Astrocyte (in vitro differentiated cells and primary cell): ENCODE results near the gene ALCAM. TPM values are rescaled to one million over a fixed set of nuclear protein-coding genes. Genes with fewer than 3 reads are reported as not detected.

Source experiments
- DNase-seq: peaks from one replicate; pipeline ENCODE4 v3.0.0-alpha.2; 2010; ENCODE audit warnings: low read depth
- FAIRE-seq: peaks from 2 replicates; lab custom pipeline; 2011; peaks lifted over from hg19 to GRCh38; lab: Jason Lieb, UNC
- H2AFZ ChIP-seq: 2 replicates; pipeline ENCODE4 v1.6.0; 2012; ENCODE audit warnings: low read depth, low read length, inconsistent platforms
- H3K27ac ChIP-seq: 2 replicates; pipeline ENCODE4 v1.5.1; 2011; ENCODE audit warnings: low read depth, low read length, inconsistent platforms
- H3K27me3 ChIP-seq: 2 replicates; pipeline ENCODE4 v1.6.0; 2011; ENCODE audit warnings: low read length, inconsistent platforms; ENCODE audit not compliant: insufficient read depth
- H3K36me3 ChIP-seq: 2 replicates; pipeline ENCODE4 v1.5.1; 2011; ENCODE audit warnings: low read length, inconsistent platforms; ENCODE audit not compliant: insufficient read depth
- H3K4me1 ChIP-seq: 2 replicates; pipeline ENCODE4 v1.5.1; 2011; ENCODE audit warnings: low read length, inconsistent platforms; ENCODE audit not compliant: insufficient read depth
- H3K4me2 ChIP-seq: 2 replicates; pipeline ENCODE4 v1.6.0; 2012; ENCODE audit warnings: low read length, inconsistent platforms
- H3K4me3 ChIP-seq: 2 replicates; pipeline ENCODE4 v1.5.1; 2011; ENCODE audit warnings: low read depth, mild to moderate bottlenecking, low read length, inconsistent platforms; ENCODE audit not compliant: insufficient read depth
- H3K79me2 ChIP-seq: 2 replicates; pipeline ENCODE4 v1.6.0; 2012; ENCODE audit warnings: mild to moderate bottlenecking, low read length, inconsistent platforms; ENCODE audit not compliant: insufficient read depth
- H3K9ac ChIP-seq: 2 replicates; pipeline ENCODE4 v1.6.0; 2012; ENCODE audit warnings: mild to moderate bottlenecking, low read length, inconsistent platforms
- H3K9me3 ChIP-seq: 2 replicates; pipeline ENCODE4 v1.5.1; 2012; ENCODE audit warnings: low read depth, mild to moderate bottlenecking, low read length, inconsistent platforms; ENCODE audit not compliant: insufficient read depth
- H4K20me1 ChIP-seq: 2 replicates; pipeline ENCODE4 v1.6.0; 2012; ENCODE audit warnings: low read length, inconsistent platforms; ENCODE audit not compliant: insufficient read depth
- H3K27ac Mint-ChIP-seq: one replicate; pipeline ENCODE4 v1.8.0; 2021; ENCODE audit warnings: mild to moderate bottlenecking, mixed read lengths; ENCODE audit not compliant: unreplicated experiment
- H3K27me3 Mint-ChIP-seq: one replicate; pipeline ENCODE4 v1.8.0; 2021; ENCODE audit warnings: low read depth, mixed read lengths; ENCODE audit not compliant: unreplicated experiment
- H3K36me3 Mint-ChIP-seq: one replicate; pipeline ENCODE4 v1.8.0; 2021; ENCODE audit warnings: low read depth, mixed read lengths; ENCODE audit not compliant: unreplicated experiment
- H3K4me1 Mint-ChIP-seq: one replicate; pipeline ENCODE4 v1.8.0; 2021; ENCODE audit warnings: low read depth, mixed read lengths; ENCODE audit not compliant: unreplicated experiment
- H3K4me3 Mint-ChIP-seq: one replicate; pipeline ENCODE4 v1.8.0; 2021; ENCODE audit warnings: mild to moderate bottlenecking, moderate library complexity, mixed read lengths; ENCODE audit not compliant: unreplicated experiment
- H3K9me3 Mint-ChIP-seq: one replicate; pipeline ENCODE4 v1.8.0; 2021; ENCODE audit warnings: mild to moderate bottlenecking, mixed read lengths; ENCODE audit not compliant: unreplicated experiment
- EZH2 ChIP-seq: IDR thresholded peaks from 2 replicates; pipeline ENCODE4 v1.6.1; 2012; ENCODE audit warnings: mild to moderate bottlenecking, low read length, inconsistent platforms; ENCODE audit not compliant: insufficient read depth
- total RNA-seq: library from RNA; stranded (reverse); gene quantifications from 2 replicates; pipeline ENCODE4 v1.2.1, GENCODE V29; 2021
- TF ChIP-seq, protein P1 (sequence below): IDR thresholded peaks from 2 replicates; pipeline ENCODE4 v1.5.1; 2011; ENCODE audit warnings: low read depth, mild to moderate bottlenecking, inconsistent platforms, low read length, moderate library complexity; ENCODE audit not compliant: insufficient read depth

The ALCAM gene
- total RNA-seq, 1 donor from 2014 or later = 154 TPM

DNA sequence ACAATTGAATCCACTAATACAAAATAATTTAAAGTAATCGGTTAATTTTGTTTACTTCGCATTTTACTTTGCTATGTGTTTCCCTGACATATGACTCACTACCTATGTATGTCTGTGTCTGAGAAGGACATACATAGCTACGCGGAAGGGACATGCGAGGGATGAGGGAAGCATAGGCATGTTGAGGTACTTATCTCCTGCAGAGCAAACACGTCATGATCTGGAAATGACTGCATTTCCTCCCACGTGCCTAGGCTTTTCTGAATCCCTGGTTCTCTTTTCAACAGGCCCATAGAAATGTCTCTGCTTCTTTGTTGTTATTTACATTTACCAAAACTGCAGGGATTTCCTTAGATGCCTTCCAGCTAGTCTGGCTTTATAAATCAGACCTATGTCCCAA is 27.5 kb downstream of the ALCAM start:
- peaks cover 4% of the 10 kb centered on the region for H3K36me3 ChIP-seq
- H3K27me3 ChIP-seq = no peaks in the 10 kb centered on the region
- H4K20me1 ChIP-seq = no peaks in the 10 kb centered on the region
- H3K27ac ChIP-seq = peak overlapping the region; percentile 54
- peaks cover 14% of the 10 kb centered on the region for H3K36me3 Mint-ChIP-seq
- no peaks in the 10 kb centered on the region for H3K9me3 ChIP-seq
- H2AFZ ChIP-seq = no peak overlapping the region
- H3K9ac ChIP-seq = peak overlapping the region; percentile 10
- H3K9me3 Mint-ChIP-seq = peaks cover 15% of the 10 kb centered on the region
- TF ChIP-seq, protein P1, sequence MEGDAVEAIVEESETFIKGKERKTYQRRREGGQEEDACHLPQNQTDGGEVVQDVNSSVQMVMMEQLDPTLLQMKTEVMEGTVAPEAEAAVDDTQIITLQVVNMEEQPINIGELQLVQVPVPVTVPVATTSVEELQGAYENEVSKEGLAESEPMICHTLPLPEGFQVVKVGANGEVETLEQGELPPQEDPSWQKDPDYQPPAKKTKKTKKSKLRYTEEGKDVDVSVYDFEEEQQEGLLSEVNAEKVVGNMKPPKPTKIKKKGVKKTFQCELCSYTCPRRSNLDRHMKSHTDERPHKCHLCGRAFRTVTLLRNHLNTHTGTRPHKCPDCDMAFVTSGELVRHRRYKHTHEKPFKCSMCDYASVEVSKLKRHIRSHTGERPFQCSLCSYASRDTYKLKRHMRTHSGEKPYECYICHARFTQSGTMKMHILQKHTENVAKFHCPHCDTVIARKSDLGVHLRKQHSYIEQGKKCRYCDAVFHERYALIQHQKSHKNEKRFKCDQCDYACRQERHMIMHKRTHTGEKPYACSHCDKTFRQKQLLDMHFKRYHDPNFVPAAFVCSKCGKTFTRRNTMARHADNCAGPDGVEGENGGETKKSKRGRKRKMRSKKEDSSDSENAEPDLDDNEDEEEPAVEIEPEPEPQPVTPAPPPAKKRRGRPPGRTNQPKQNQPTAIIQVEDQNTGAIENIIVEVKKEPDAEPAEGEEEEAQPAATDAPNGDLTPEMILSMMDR = no peak
- TF ChIP-seq EZH2 = no peak
- DNase-seq (peak; percentile 95), FAIRE-seq (peak; percentile 89)
- H3K4me1 ChIP-seq = peaks cover 7% of the 10 kb centered on the region
- H3K4me3 ChIP-seq = no peak overlapping the region
- H3K27ac Mint-ChIP-seq = no peak overlapping the region
- H3K79me2 ChIP-seq = peaks cover 100% of the 10 kb centered on the region
- no peaks in the 10 kb centered on the region for H3K27me3 Mint-ChIP-seq
- H3K4me3 Mint-ChIP-seq = no peak overlapping the region
- H3K4me1 Mint-ChIP-seq = peaks cover 12% of the 10 kb centered on the region
- H3K4me2 ChIP-seq = no peak overlapping the region

DNA sequence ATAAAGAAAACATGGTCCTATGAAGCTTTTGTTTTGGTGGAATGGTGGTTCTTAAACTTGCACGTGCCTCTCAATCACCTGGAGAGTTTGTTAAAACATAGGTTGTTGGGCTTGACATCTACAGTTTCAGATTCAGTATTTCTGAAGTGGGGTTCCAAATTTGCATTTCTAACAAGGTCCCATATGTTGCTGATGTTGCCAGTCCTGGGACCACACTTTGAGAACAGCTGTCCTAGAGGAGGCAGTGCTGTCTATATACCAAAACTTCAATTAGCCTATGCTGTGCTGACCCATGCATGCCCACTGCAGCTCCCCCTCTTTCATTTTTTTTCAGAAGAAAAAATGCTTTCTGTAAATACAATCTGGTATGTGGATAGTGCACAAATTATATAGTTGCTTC is 31.3 kb downstream of the ALCAM start:
- H3K36me3 Mint-ChIP-seq = no peaks in the 10 kb centered on the region
- H3K4me2 ChIP-seq = no peak overlapping the region
- DNase-seq = no peak
- H2AFZ ChIP-seq = no peak overlapping the region
- H3K27ac ChIP-seq = no peak overlapping the region
- H3K4me3 Mint-ChIP-seq = no peak overlapping the region
- no peaks in the 10 kb centered on the region for H3K9me3 Mint-ChIP-seq
- no peaks in the 10 kb centered on the region for H4K20me1 ChIP-seq
- H3K9ac ChIP-seq = no peak overlapping the region
- no peak for FAIRE-seq
- H3K27me3 ChIP-seq = no peaks in the 10 kb centered on the region
- H3K4me1 Mint-ChIP-seq = peaks cover 34% of the 10 kb centered on the region
- TF ChIP-seq EZH2 = no peak
- TF ChIP-seq, protein P1 = no peak
- H3K36me3 ChIP-seq = no peaks in the 10 kb centered on the region
- no peak overlapping the region for H3K4me3 ChIP-seq
- peaks cover 33% of the 10 kb centered on the region for H3K4me1 ChIP-seq
- peaks cover 84% of the 10 kb centered on the region for H3K79me2 ChIP-seq
- no peaks in the 10 kb centered on the region for H3K9me3 ChIP-seq
- H3K27me3 Mint-ChIP-seq = no peaks in the 10 kb centered on the region
- H3K27ac Mint-ChIP-seq = no peak overlapping the region

DNA sequence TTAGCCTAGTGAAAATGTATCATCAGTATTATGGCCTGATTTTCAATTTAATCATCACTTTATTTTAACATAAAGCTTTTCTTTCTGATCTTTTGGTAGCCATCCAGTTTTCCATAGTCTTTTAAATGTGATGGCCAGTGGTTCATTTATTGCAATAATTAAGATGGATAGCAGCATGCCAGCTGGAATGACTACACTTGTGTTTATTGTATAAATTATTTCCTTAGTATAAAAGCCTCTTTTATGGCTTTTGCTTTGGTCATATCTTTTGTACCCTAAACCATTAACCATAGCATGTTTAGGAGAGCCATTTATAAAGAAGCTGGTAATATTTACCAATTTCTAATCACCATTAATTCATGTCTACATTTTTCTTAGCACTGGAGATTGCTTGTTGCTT is 31.7 kb downstream of the ALCAM start:
- no peak overlapping the region for H3K9ac ChIP-seq
- FAIRE-seq (no peak), DNase-seq (no peak)
- H3K4me1 ChIP-seq = peaks cover 33% of the 10 kb centered on the region
- peaks cover 34% of the 10 kb centered on the region for H3K4me1 Mint-ChIP-seq
- no peaks in the 10 kb centered on the region for H3K27me3 Mint-ChIP-seq
- no peak overlapping the region for H3K4me3 ChIP-seq
- peaks cover 3% of the 10 kb centered on the region for H3K9me3 Mint-ChIP-seq
- H3K4me3 Mint-ChIP-seq = no peak overlapping the region
- no peak overlapping the region for H3K4me2 ChIP-seq
- H3K36me3 ChIP-seq = no peaks in the 10 kb centered on the region
- H3K79me2 ChIP-seq = peaks cover 84% of the 10 kb centered on the region
- no peak overlapping the region for H3K27ac ChIP-seq
- no peaks in the 10 kb centered on the region for H4K20me1 ChIP-seq
- no peaks in the 10 kb centered on the region for H3K27me3 ChIP-seq
- no peak for TF ChIP-seq EZH2
- TF ChIP-seq, protein P1 = no peak
- no peaks in the 10 kb centered on the region for H3K9me3 ChIP-seq
- H2AFZ ChIP-seq = no peak overlapping the region
- peaks cover 4% of the 10 kb centered on the region for H3K36me3 Mint-ChIP-seq
- H3K27ac Mint-ChIP-seq = no peak overlapping the region
